ENCODE data around the gene SUPT4H1. TPM values are rescaled to one million over a fixed set of nuclear protein-coding genes. Genes with fewer than 3 reads are reported as not detected.

The SUPT4H1 gene
- total RNA-seq, 1 experiment from 2014 or later: 100.0 TPM

- no TSS peak for BruUV-seq (replicated peaks)
- no peak overlapping the region for H2AFZ ChIP-seq (ENCODE audit: low read length)
- no peaks in the 10 kb centered on the region for H3K9me2 ChIP-seq (replicated peaks; ENCODE audit: low read length)
- H3K4me2 ChIP-seq (ENCODE audit: low read length): no peak overlapping the region
- ChIA-PET CTCF (no interaction called here), POLR2A (ENCODE audit: unreplicated experiment) (no interaction called here)
- intact Hi-C loops (cut with micrococcal nuclease): no loop called here
- no peak for TF ChIP-seq EZH2 (IDR thresholded peaks at IDR 0.05; ENCODE audit: low read length, unreplicated experiment)
- no peak for TF ChIP-seq EZH2phosphoT487 (IDR thresholded peaks at IDR 0.05; ENCODE audit: borderline replicate concordance, low read length)
- no peak for TF ChIP-seq CTCF (conservative IDR thresholded peaks at IDR 0.05; ENCODE audit: low read depth, low read length)
- H3K9me3 ChIP-seq (ENCODE audit: low read length): no peaks in the 10 kb centered on the region
- DNase-seq (no peak), ATAC-seq (no peak)
- peaks cover 5% of the 10 kb centered on the region; the same call in 1 of the 2 replicates for H3K4me1 ChIP-seq (ENCODE audit: insufficient read depth, low read length)
- no peak overlapping the region for H3K9ac ChIP-seq (ENCODE audit: low read length)
- H3K27ac ChIP-seq (ENCODE audit: low read length): no peak overlapping the region
- no peak overlapping the region for H3K4me3 ChIP-seq (ENCODE audit: low read length)
- no peaks in the 10 kb centered on the region for H3K79me2 ChIP-seq (ENCODE audit: low read length)
- H3K27me3 ChIP-seq (ENCODE audit: low read length): no peaks in the 10 kb centered on the region
- no peaks in the 10 kb centered on the region for H3K36me3 ChIP-seq (ENCODE audit: low read depth, low read length)
- no peaks in the 10 kb centered on the region for H4K20me1 ChIP-seq (ENCODE audit: low read length)
- no peaks in the 10 kb centered on the region for H3F3A ChIP-seq (ENCODE audit: low read length, unreplicated experiment)
These were observed 22.8 kb downstream of the SUPT4H1 start for GRCh38 chr17:58329035-58329809.

GRCh38 chr17:58328195-58329034, 23.6 kb downstream of the SUPT4H1 start, which contains the start of gene TSPOAP1:
TSPOAP1 (minus strand) TSS chr17:58328795; CDS start chr17:58327920, 875 bp downstream.
- H2AFZ ChIP-seq (ENCODE audit: low read length): no peak within 1 kb of the TSS
- POLR2A ChIA-PET (ENCODE audit: unreplicated experiment): no interaction called here

More at GRCh38 chr17:58328195-58329034, 23.6 kb downstream of the SUPT4H1 start, which contains the start of gene TSPOAP1:
- H3K27ac ChIP-seq (ENCODE audit: low read length): no peak within 1 kb of the TSS
- CTCF ChIA-PET: no interaction called here
- no peak for ATAC-seq
- intact Hi-C loops (cut with micrococcal nuclease): no loop called here
- H3K79me2 ChIP-seq (ENCODE audit: low read length): no peaks in the 10 kb centered on the region
- no peaks in the 10 kb centered on the region for H3K36me3 ChIP-seq (ENCODE audit: low read depth, low read length)
- H3K9ac ChIP-seq (ENCODE audit: low read length): no peak within 1 kb of the TSS
- H3K27me3 ChIP-seq (ENCODE audit: low read length): no peaks in the 10 kb centered on the region
- H3K9me2 ChIP-seq (replicated peaks; ENCODE audit: low read length): no peaks in the 10 kb centered on the region
- H3F3A ChIP-seq (ENCODE audit: low read length, unreplicated experiment): no peaks in the 10 kb centered on the region
- TF ChIP-seq EZH2 (IDR thresholded peaks at IDR 0.05; ENCODE audit: low read length, unreplicated experiment): no peak
- no peak for TF ChIP-seq CTCF (conservative IDR thresholded peaks at IDR 0.05; ENCODE audit: low read depth, low read length)
- no peak for TF ChIP-seq EZH2phosphoT487 (IDR thresholded peaks at IDR 0.05; ENCODE audit: borderline replicate concordance, low read length)
- peaks cover 5% of the 10 kb centered on the region; the same call in 1 of the 2 replicates for H3K4me1 ChIP-seq (ENCODE audit: insufficient read depth, low read length)
- no peaks in the 10 kb centered on the region for H3K9me3 ChIP-seq (ENCODE audit: low read length)
- H3K4me2 ChIP-seq (ENCODE audit: low read length): no peak within 1 kb of the TSS
- H4K20me1 ChIP-seq (ENCODE audit: low read length): no peaks in the 10 kb centered on the region
- H3K4me3 ChIP-seq (ENCODE audit: low read length): no peak within 1 kb of the TSS
- DNase-seq: no peak
- BruUV-seq (replicated peaks): no TSS peak

All from PC-3 (cell line).